Body of pancreas (tissue), 4 donors: Measurements from ENCODE around the gene ZSCAN20. TPM values are rescaled to one million over a fixed set of nuclear protein-coding genes. Genes with fewer than 3 reads are reported as not detected.

Experiments used
- ATAC-seq: fragments of 150-250 bp; one replicate; pipeline ENCODE4 v1.9.1; 2016
- DNase-seq, 4 donors: peaks; one replicate each; pipeline ENCODE4 v3.0.0-alpha.2; 2019
- H3K27ac ChIP-seq, 4 donors: fragments of 200-600 bp; sonication (generic); 1 replicate in 3 of 4; 2 replicates in 1 of 4; pipeline versions ENCODE4 v1.5.1 to v1.6.1; 2016 to 2019; ENCODE audit warnings: mild to moderate bottlenecking in 1 of 4, mixed read lengths in 1 of 4, moderate library complexity in 1 of 4
- H3K27me3 ChIP-seq, 2 donors: fragments of 200-600 bp; sonication (generic); one replicate each; pipeline ENCODE4 v1.6.0; 2016; ENCODE audit warnings: mild to moderate bottlenecking in 1 of 2
- H3K36me3 ChIP-seq, 2 donors: fragments of 200-600 bp; sonication (generic); replicated peaks in 1 of 2; 2 replicates each; pipeline ENCODE4 v1.5.1; 2016; ENCODE audit warnings: low read depth in 2 of 2; ENCODE audit not compliant: insufficient read depth in 1 of 2
- H3K4me1 ChIP-seq: fragments of 200-600 bp; sonication (generic); one replicate; pipeline ENCODE4 v1.6.0; 2016
- H3K4me3 ChIP-seq, 2 donors: fragments of 200-600 bp; sonication (generic); 1 replicate in 1 of 2; 2 replicates in 1 of 2; pipeline ENCODE4 v1.5.1; 2016 to 2019
- H3K9me3 ChIP-seq, 3 donors: fragments of 200-600 bp; sonication (generic); 1 replicate in 2 of 3; 2 replicates in 1 of 3; pipeline ENCODE4 v1.5.1; 2016
- CTCF ChIP-seq, 7 experiments: fragments of 450-650 bp in 4 of 7; fragments of 200-600 bp in 3 of 7; sonication (generic) in 3 of 7; IDR thresholded peaks; one replicate each; pipeline ENCODE4 v1.5.1; 2016 to 2019; ENCODE audit warnings: antibody characterized with exemption in 7 of 7
- POLR2A ChIP-seq, 3 donors: fragments of 450-650 bp; IDR thresholded peaks; one replicate each; pipeline ENCODE4 v1.6.1; 2016; ENCODE audit warnings: antibody characterized with exemption in 3 of 3, mild to moderate bottlenecking in 2 of 3
- WGBS, 2 donors: methylation state at CpG; one replicate each; pipeline ENCODE4 v1.1.5; 2017; 5-methylcytosine and 5-hydroxymethylcytosine counted together
- intact Hi-C: fragments of 100-400 bp; cut with DNase I; formaldehyde crosslinking; loops from one replicate; pipeline ENCODE4 v1.15.1; 2023
- total RNA-seq, 2 donors: library from RNA; depleted of rRNA; stranded (reverse); fragments of >200 nt; gene quantifications; one replicate each; pipeline ENCODE4 v1.1.0, GENCODE V29; 2016

ZSCAN20 gene
- total RNA-seq, 2 donors from 2014 or later = 3.0 to 3.6 TPM

- no peak for TF ChIP-seq POLR2A (IDR thresholded peaks at IDR 0.05)
- TF ChIP-seq CTCF (IDR thresholded peaks at IDR 0.05) = no peak
- no peaks in the 10 kb centered on the region for H3K36me3 ChIP-seq
- whole genome bisulfite sequencing, 2 donors = 51 to 74% methylated on average over 4 of the region's 4 CpGs
- no peaks in the 10 kb centered on the region for H3K4me1 ChIP-seq
- peak in 2 of 4 donors; percentile 8 to 60 for DNase-seq
- no peaks in the 10 kb centered on the region for H3K27me3 ChIP-seq
- intact Hi-C loops = no loop called here
- H3K4me3 ChIP-seq = no peak overlapping the region
- no peaks in the 10 kb centered on the region for H3K9me3 ChIP-seq
- H3K27ac ChIP-seq = no peak overlapping the region
- no peak for ATAC-seq
Observed at GRCh38 chr1:33527934-33528333, 55.5 kb downstream of the ZSCAN20 start.

GRCh38 chr1:33529957-33530356 is 57.5 kb downstream of the ZSCAN20 start:
- DNase-seq = no peak
- ATAC-seq = no peak
- WGBS, 2 donors = 52 to 69% methylated on average over 1 of the region's 1 CpG
- intact Hi-C loops = no loop called here
- H3K36me3 ChIP-seq = no peaks in the 10 kb centered on the region
- H3K27ac ChIP-seq = no peak overlapping the region
- no peaks in the 10 kb centered on the region for H3K27me3 ChIP-seq
- no peak overlapping the region for H3K4me3 ChIP-seq
- TF ChIP-seq POLR2A (IDR thresholded peaks at IDR 0.05) = no peak
- no peak for TF ChIP-seq CTCF (IDR thresholded peaks at IDR 0.05)
- H3K9me3 ChIP-seq = no peaks in the 10 kb centered on the region
- no peaks in the 10 kb centered on the region for H3K4me1 ChIP-seq

GRCh38 chr1:33532250-33532649 is 59.8 kb downstream of the ZSCAN20 start:
- intact Hi-C loops = no loop called here
- Histone ChIP-seq H3K4me1 (no peaks in the 10 kb centered on the region), H3K27me3 (no peaks in the 10 kb centered on the region), H3K36me3 (no peaks in the 10 kb centered on the region), H3K27ac (no peak overlapping the region), H3K4me3 (no peak overlapping the region), H3K9me3 (no peaks in the 10 kb centered on the region)
- no peak for TF ChIP-seq POLR2A (IDR thresholded peaks at IDR 0.05)
- TF ChIP-seq CTCF (IDR thresholded peaks at IDR 0.05) = no peak
- 70 to 77% methylated on average over 3 of the region's 3 CpGs for WGBS, 2 donors
- DNase-seq (no peak), ATAC-seq (no peak)

- Histone ChIP-seq H3K4me1 (no peaks in the 10 kb centered on the region), H3K27ac (no peak overlapping the region), H3K4me3 (no peak overlapping the region), H3K27me3 (no peaks in the 10 kb centered on the region), H3K36me3 (no peaks in the 10 kb centered on the region), H3K9me3 (no peaks in the 10 kb centered on the region)
- no peak for ATAC-seq
- DNase-seq = no peak
- TF ChIP-seq POLR2A (IDR thresholded peaks at IDR 0.05) (no peak), CTCF (IDR thresholded peaks at IDR 0.05) (no peak)
- intact Hi-C loops = no loop called here
- WGBS, 2 donors = 84 to 91% methylated on average over 13 of the region's 13 CpGs
Observed at GRCh38 chr1:33532936-33533335, 60.5 kb downstream of the ZSCAN20 start.

- no peak for TF ChIP-seq CTCF (IDR thresholded peaks at IDR 0.05)
- no peak for TF ChIP-seq POLR2A (IDR thresholded peaks at IDR 0.05)
- Histone ChIP-seq H3K36me3 (no peaks in the 10 kb centered on the region), H3K4me3 (no peak overlapping the region), H3K27me3 (no peaks in the 10 kb centered on the region), H3K4me1 (no peaks in the 10 kb centered on the region), H3K27ac (no peak overlapping the region), H3K9me3 (no peaks in the 10 kb centered on the region)
- intact Hi-C loops = no loop called here
- 77 to 90% methylated on average over 2 of the region's 2 CpGs for WGBS, 2 donors
- DNase-seq (no peak), ATAC-seq (no peak)
Observed at GRCh38 chr1:33535334-33535733, 62.9 kb downstream of the ZSCAN20 start.
